ENCODE measurements around the gene SCTR.

The SCTR gene

DNA sequence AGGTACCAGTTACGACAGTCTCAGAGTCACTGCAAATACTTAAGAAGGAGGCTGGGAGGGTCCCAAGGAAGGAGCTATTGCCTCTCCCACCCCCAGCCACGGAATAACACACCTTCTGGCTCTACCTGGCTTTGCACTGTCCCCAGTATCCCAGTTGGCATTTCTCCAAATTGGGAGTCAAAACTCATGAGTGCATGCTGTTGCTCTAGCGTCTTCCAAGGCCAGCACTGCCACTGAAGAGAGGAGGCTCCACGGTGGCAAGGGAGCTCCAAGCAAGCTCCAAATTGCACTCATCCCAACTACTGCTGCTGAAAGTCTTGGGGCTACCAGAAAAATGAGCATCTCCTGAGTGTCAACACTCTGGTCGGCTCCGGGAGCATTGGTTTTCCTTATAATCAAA, 1.6 kb downstream of the SCTR start:
- DNase-seq, result no peak

DNA sequence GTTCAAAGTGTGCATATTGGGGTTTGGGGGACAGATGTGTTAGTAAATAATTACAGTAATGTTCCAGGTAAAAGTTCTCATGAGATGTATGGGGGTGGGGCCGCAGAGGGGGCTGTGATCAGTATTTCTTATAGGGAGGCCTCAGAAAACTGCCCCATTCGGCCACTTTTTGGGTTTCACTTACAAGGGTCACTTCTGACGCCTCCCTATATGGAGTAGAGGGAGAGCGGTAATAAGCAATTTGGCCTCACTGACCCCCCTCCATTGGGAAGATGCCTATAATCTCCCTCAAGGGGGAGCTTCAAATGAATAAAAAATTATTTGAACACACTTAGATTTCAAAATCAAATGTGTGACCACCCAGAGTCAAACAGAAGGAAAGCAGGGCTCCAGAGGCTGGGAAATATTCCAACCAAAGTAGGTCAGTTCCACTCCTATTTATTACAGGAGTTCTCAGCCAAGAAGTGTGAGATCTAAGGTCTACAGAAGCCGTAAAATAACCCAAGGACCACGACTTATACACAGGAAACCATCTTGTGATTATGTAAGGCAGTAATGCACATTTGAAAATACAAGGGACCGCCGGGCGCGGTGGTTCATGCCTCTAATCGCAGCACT, 2.7 kb downstream of the SCTR start:
- DNase-seq, result no peak

GRCh38 chr2:119520696-119521432, 3.4 kb downstream of the SCTR start:
- DNase-seq, result no peak

- DNase-seq, result no peak
Measured at GRCh38 chr2:119519057-119519408, 5.2 kb downstream of the SCTR start.

- no peak for DNase-seq
Measured at GRCh38 chr2:119518401-119519056, 5.8 kb downstream of the SCTR start.

GRCh38 chr2:119517433-119517832, 6.8 kb downstream of the SCTR start:
- peak; percentile 72 for DNase-seq

DNA sequence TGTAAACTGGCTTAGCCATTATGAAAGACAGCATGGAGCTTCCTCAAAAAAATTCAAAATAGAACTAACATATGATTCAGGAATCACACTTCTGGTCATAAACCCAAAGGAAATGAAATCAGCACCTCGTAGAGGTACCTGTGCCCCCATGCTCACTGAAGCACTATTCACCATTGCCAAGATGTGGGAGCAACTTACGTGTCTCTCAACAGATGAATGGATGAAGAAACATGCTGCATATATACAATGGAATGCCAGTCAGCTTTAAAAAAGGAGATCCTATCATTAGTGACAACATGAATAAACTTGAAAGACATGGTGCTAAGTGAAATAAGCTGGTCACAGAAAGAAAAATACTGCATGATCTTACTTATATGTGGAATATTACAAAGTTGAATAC, 8.2 kb downstream of the SCTR start:
- no peak for DNase-seq

GRCh38 chr2:119513832-119514231, 10.5 kb downstream of the SCTR start:
- no peak for DNase-seq

- no peak for DNase-seq
Measured at GRCh38 chr2:119512946-119513345, 11.3 kb downstream of the SCTR start.

DNA sequence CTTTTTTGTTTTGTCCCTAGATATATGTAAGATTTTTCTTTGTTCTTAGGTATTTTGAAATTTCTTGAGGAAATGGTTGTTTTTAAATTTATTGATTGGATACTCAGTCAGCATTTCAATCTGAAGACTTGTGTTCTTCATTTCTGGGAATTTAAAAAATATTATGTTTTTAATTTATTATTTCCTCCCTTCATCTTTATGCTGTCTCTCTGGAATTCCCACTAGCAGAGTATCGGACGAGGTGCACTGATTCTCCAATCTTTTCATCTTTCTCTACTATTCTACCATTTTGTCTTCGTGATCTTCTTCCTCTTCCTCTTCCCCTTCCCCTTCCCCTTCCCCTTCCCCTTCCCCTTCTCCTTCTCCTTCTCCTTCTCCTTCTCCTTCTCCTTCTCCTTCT, 12.3 kb downstream of the SCTR start:
- no peak for DNase-seq

- DNase-seq, result no peak
Measured at GRCh38 chr2:119508756-119509155, 15.5 kb downstream of the SCTR start.

- DNase-seq, result no peak
Measured at GRCh38 chr2:119496682-119497081, 27.6 kb downstream of the SCTR start.

GRCh38 chr2:119495948-119496347, 28.3 kb downstream of the SCTR start:
- DNase-seq, result no peak

DNA sequence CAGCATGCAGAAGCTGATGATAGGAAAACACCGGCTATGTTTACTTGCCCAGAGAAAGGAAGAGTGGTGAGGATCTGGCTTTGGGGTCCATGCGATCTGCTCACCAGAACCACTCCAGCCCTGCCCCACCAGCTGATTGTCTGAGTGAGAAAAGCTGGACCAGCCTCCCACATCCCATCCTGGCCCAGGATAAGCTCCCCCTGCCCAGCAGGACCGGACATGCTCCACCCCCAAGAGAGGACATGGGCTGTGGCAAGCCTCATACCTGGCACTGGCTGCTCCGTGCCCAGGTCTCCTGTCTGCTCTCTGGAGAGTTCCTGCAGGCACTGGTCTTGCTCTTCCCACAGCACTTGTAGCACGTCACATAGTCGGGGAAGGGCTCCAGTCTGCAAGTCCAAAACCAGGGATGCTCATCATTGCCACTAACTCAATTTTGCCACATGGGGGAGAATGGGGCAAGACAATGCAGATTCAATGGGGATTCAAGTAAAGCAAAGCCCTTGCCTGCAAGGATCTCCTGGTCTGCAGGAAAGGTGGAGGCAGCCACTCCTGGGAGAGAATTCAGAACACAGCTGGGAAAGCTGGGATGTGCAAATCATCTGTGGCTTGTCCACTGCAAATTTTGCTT, 30.0 kb downstream of the SCTR start:
- no peak for DNase-seq

- DNase-seq, result no peak
Measured at GRCh38 chr2:119491776-119492525, 32.3 kb downstream of the SCTR start.

DNA sequence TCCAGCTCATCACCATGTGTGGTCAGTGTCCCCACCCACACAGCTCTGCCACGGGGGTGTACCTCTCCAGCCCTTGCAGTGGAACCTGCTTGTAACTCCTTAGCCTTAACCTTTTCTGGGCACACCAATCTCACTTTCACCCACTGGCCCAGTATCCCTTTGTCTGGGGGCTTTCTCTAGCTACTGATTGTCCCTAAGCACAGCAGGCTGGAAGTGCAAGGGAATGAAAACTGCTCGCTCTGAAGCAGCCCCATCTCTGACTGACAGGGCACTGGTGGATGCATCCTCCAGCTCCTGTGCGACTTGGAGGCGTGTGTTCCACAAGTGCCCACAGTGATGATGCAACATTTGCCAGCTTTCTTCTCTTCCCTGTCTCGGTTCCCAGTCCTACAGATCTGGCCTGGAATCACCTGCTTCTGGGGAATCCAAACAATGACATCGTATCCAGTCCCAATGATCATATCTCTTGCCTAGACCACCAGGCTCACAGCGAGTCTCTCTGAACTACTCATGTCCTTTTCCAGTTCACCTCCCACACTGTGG, 33.6 kb downstream of the SCTR start:
- no peak for DNase-seq

- no peak for DNase-seq
Measured at GRCh38 chr2:119490106-119490505, 34.2 kb downstream of the SCTR start.

GRCh38 chr2:119489232-119489952, 34.9 kb downstream of the SCTR start:
- no peak for DNase-seq

DNA sequence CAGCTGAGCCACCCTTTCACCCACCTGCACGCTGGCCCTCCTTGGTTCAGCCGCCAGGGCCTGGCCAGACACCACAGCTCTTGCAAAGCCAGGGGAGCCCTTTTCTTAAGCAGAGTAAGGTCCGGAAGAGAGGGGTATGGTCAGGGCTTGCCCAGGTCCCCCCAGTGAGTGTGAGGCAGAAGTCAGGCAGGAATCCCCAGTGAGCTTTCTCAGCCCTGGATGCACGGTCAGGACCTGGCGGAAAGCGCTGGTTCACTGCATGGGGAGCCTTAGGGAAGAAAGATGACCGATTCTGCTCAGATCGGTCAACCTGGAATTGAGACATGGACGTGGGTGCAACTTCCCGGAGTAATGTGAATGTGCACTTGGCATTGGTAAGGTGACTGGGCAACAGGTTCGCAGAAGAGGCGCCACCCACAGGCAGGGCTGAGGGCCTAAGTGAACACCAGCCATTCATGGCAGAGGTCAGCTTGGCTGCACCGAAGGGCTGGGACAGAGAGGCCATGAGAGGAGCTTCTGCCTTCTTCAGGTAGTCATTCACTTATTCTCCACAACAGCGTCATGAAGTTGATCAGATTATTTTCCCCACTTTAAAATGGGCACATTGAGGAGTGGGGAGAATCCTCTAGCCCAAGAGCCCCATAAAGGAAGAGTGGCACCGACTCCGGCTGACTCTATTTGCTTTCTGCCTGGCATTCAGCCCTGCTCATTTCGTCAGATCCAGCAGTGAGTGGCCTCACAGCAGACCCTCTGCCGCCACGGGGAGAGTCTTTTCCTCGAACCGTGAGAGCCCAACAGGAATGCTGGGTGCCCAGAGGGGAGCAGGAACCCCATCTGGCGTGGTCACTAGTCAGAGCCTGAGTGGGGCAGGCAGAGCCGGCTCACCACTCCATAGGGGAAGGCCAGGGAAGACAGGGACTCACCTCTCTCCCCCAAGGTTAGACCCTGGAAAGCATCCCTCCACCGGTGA, 35.8 kb downstream of the SCTR start:
- no peak for DNase-seq

DNA sequence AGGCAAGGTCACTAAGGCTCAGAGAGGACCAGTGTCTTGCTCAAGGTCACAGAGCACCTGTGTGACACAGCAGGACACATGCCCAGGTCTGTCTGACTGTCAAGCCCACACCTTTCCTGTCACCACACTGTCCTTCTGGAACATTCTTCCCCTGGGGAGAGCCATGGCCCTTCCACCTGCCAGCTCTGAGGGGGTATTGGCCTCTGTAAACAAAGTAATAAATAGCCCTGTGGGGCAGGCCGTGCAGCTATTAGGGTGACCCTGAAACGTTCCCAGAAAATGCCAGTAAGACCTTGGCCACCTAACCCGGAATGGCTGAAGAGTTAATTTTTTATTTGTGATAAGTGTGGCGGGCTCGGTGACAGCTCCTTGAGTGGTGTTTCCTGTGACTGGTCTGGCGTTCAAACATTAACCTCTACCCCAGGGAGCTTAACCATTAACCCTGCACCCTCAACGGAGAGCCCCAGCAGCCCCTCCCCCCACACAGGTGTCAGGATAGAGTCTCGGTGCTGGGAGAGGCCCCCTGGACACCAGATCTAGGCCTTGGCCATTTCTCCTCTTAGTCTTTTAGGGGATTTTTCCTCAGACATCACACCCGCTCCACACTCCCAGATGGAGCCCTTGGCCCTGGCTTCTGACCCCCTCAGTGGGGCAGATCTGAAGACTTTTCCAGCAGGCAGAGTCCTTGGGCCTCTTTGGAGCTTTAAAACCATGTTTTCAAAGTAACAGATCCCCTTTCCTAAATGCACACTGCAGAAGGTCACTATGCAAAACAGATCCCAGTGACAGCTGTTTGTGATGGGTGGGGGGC, 36.6 kb downstream of the SCTR start:
- DNase-seq, result no peak

All from OCI-M1 (cell line).